NT2/D1 (cell line): ENCODE measurements around the gene BMPR1B.

Source experiments
- DNase-seq: peaks from one replicate; pipeline ENCODE4 v3.0.0-alpha.2; 2011; ENCODE audit warnings: low read depth, low spot score
- H3K27me3 ChIP-seq: 2 replicates; pipeline ENCODE4 v1.6.0; 2011; ENCODE audit warnings: mild to moderate bottlenecking; ENCODE audit not compliant: insufficient read length, insufficient read depth
- H3K36me3 ChIP-seq: 2 replicates; pipeline ENCODE4 v1.6.1; 2011; ENCODE audit warnings: mild to moderate bottlenecking, low read length, mixed read lengths; ENCODE audit not compliant: insufficient read depth, insufficient read length
- H3K4me1 ChIP-seq: 2 replicates; pipeline ENCODE4 v1.5.1; 2011; ENCODE audit not compliant: insufficient read depth, insufficient read length
- H3K4me3 ChIP-seq: 2 replicates; pipeline ENCODE4 v1.5.1; 2011; ENCODE audit warnings: low read depth; ENCODE audit not compliant: insufficient read length
- H3K9ac ChIP-seq: 2 replicates; pipeline ENCODE4 v1.6.0; 2011; ENCODE audit warnings: low read depth; ENCODE audit not compliant: insufficient read length
- H3K9me3 ChIP-seq: 2 replicates; pipeline ENCODE4 v1.5.1; 2011; ENCODE audit warnings: mild to moderate bottlenecking, low read length; ENCODE audit not compliant: insufficient read depth
- SUZ12 ChIP-seq: IDR thresholded peaks from 2 replicates; pipeline ENCODE4 v1.6.1; 2011; ENCODE audit not compliant: insufficient read length, insufficient read depth; ENCODE audit errors: extremely low read depth
- YY1 ChIP-seq: IDR thresholded peaks from 2 replicates; pipeline ENCODE4 v1.6.1; 2011; ENCODE audit not compliant: insufficient read length, insufficient read depth
- ZNF274 ChIP-seq: IDR thresholded peaks from 2 replicates; pipeline ENCODE4 v1.6.1; 2011; ENCODE audit warnings: mild to moderate bottlenecking, low read depth, low read length

Gene BMPR1B

DNA sequence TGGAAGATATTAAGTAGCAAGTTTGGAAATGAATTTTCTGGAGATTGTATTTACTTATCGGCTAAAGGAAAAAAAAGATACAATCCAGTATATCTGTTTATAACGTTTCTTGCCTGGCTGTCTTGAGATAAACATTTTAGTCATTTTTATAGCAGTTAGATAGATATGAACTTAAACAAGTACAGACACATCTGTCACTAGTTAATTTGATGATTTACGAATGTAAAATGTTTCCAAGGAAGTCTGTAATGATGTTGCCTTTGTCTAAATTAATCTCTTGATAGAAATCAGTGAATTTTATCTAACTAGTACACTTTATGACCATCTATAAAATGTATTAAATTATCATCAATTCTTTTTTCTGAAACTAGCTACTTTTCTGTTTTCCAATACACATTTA lies 5.7 kb downstream of the BMPR1B start:
- Histone ChIP-seq H3K36me3 (no peaks in the 10 kb centered on the region), H3K27me3 (peaks cover 20% of the 10 kb centered on the region), H3K4me3 (no peak overlapping the region), H3K9ac (no peak overlapping the region), H3K9me3 (no peaks in the 10 kb centered on the region), H3K4me1 (no peaks in the 10 kb centered on the region)
- TF ChIP-seq ZNF274 (no peak), YY1 (no peak), SUZ12 (no peak)
- DNase-seq: no peak

DNA sequence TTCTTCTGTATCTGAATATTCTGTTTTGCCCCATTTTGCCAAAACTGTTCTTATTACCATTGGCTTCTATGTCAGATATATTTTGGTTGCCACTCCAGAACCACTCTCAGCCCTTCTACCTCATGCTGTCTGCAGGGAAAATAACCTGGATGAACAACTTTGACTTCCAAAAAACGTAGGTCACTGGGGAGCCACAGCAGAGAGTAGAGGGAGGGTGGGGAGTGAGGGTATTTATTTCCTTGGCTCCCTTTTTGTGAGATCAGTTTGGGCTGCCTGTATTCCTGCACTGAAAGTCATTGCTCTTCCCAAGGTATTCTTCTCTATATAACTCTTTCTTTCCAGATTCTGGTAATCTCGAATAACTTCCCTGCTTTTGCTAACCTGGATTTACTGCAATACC lies 6.3 kb downstream of the BMPR1B start:
- no peak for DNase-seq
- Histone ChIP-seq H3K36me3 (no peaks in the 10 kb centered on the region), H3K27me3 (peaks cover 15% of the 10 kb centered on the region), H3K4me1 (no peaks in the 10 kb centered on the region), H3K4me3 (no peak overlapping the region), H3K9me3 (no peaks in the 10 kb centered on the region), H3K9ac (no peak overlapping the region)
- TF ChIP-seq YY1: no peak
- no peak for TF ChIP-seq ZNF274
- TF ChIP-seq SUZ12: no peak

DNA sequence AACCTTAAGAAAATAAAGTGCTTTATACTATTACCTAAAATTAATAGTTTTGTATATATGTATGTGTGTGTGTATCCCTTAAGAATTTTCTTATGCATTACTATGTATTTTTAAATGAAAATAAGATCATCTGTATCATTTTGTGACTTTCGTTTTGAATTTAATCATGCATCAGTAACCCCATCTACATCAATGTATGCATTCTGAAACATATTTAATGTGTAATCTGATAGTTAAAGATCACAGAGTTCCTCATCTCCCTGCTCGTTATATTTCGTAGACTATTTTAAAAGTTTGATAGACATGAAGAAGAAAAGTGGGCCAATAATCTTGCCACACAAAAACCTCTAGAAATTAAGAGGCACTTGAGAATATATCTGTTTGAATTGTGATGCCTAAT lies 7.4 kb downstream of the BMPR1B start:
- H3K27me3 ChIP-seq: peaks cover 5% of the 10 kb centered on the region
- TF ChIP-seq ZNF274: no peak
- no peak for TF ChIP-seq YY1
- TF ChIP-seq SUZ12: no peak
- DNase-seq: no peak
- H3K9me3 ChIP-seq: no peaks in the 10 kb centered on the region
- H3K36me3 ChIP-seq: no peaks in the 10 kb centered on the region
- no peak overlapping the region for H3K4me3 ChIP-seq
- H3K9ac ChIP-seq: no peak overlapping the region
- no peaks in the 10 kb centered on the region for H3K4me1 ChIP-seq

DNA sequence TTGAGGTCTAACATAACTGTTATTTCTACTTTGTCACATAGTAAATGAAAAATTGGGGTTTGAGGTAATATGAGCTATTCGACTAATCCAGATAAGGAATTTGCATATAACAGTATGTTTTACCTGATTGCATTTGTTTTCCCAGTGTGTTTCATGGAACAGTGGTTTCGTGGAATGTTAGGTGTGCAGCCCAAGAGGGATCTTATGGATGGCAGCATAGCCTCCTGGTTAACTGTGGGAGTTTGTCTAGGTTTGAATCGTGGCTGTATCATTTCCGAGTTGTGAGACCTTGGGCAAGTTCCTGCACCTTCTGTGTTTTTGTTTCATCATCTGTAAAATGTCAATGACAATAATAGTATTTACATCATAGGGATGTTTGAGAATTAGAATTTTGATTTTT lies 7.9 kb downstream of the BMPR1B start:
- Histone ChIP-seq H3K9me3 (no peaks in the 10 kb centered on the region), H3K36me3 (no peaks in the 10 kb centered on the region), H3K27me3 (peaks cover under 1% of the 10 kb centered on the region), H3K4me1 (no peaks in the 10 kb centered on the region), H3K9ac (no peak overlapping the region), H3K4me3 (no peak overlapping the region)
- DNase-seq: no peak
- no peak for TF ChIP-seq YY1
- TF ChIP-seq SUZ12: no peak
- no peak for TF ChIP-seq ZNF274

DNA sequence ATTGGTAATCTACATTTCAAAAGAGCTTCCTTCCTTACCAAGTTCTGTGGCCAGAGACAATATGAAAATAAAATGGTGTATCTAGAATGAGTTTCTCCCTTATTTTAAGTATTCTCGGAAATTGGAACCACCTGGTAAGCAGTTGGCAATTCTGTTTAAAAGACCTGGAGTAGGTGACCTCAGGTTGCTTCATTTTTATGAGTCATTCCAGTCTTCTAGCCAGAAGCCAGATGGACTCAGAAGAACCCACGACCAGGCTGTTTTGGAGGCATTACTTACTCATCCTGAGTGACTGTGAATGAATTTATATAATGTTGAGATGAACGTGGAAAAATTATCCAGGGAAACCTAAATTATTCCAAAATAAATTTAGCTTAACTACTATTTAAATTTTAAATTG lies 9.1 kb downstream of the BMPR1B start:
- Histone ChIP-seq H3K9ac (no peak overlapping the region), H3K9me3 (no peaks in the 10 kb centered on the region), H3K4me3 (no peak overlapping the region), H3K4me1 (no peaks in the 10 kb centered on the region), H3K27me3 (no peaks in the 10 kb centered on the region), H3K36me3 (no peaks in the 10 kb centered on the region)
- no peak for DNase-seq
- TF ChIP-seq ZNF274: no peak
- TF ChIP-seq SUZ12: no peak
- TF ChIP-seq YY1: no peak

DNA sequence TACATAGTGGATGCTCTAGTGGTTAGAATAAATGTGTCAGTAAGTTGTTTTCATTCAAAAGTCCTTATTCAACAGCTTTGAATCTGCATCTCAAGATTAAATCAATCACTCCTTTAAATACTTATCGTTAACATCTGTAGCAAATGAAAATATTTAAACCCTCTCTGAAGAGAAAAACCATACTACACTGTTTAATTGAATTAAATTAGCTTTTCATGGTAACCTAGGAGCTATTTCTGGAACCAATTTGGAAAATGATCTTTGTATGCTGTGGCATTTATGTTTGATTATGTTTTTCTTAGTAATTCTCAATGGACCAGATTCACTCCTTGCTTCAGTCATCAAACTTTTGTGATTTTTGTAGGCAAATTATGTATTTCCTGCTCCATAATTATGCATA lies 9.7 kb downstream of the BMPR1B start:
- no peak for DNase-seq
- no peaks in the 10 kb centered on the region for H3K9me3 ChIP-seq
- no peaks in the 10 kb centered on the region for H3K27me3 ChIP-seq
- no peaks in the 10 kb centered on the region for H3K36me3 ChIP-seq
- H3K4me1 ChIP-seq: no peaks in the 10 kb centered on the region
- H3K9ac ChIP-seq: no peak overlapping the region
- no peak overlapping the region for H3K4me3 ChIP-seq
- TF ChIP-seq YY1 (no peak), ZNF274 (no peak), SUZ12 (no peak)

DNA sequence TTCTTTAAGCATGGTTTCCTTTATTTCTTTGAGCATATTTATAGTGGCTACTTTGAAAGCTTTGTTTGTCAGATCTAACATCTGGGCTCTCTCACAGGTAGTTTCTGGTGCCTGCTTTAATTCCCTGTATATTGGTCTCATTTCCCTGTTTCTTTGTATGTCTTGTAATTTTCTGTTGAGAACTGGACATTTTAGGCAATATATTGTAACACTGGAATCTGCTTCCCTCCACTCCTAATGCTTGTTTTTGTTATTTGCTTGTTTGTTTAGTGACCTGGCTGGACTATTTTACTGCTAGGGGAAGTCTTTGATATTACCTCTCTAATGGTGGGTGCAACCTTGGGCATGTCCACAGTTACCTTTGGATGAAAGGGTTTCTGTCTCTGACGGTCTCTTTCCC lies 25.0 kb downstream of the BMPR1B start:
- Histone ChIP-seq H3K9me3 (no peaks in the 10 kb centered on the region), H3K4me3 (no peak overlapping the region), H3K27me3 (no peaks in the 10 kb centered on the region), H3K4me1 (no peaks in the 10 kb centered on the region), H3K9ac (no peak overlapping the region), H3K36me3 (no peaks in the 10 kb centered on the region)
- no peak for DNase-seq
- TF ChIP-seq YY1 (no peak), SUZ12 (no peak), ZNF274 (no peak)

DNA sequence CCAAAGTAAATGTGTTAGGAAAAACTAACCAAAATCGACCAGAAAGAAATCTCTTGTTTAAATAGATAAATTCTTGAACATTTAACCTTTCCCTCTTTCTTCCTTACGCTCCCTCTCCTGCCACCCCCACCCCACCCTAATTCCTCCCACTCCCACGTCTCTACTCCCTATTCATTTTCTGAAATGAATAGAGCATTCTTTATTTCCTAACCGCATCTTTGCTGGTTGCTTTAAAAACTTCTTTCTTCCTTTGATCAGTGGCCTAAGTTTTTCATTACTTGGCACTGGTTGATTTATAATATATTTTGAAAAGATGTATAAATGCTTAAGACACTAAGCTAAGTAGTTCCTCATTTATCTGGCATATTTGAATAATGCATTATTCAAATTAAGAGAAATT lies 33.9 kb downstream of the BMPR1B start:
- H3K9ac ChIP-seq: no peak overlapping the region
- H3K36me3 ChIP-seq: no peaks in the 10 kb centered on the region
- no peak for TF ChIP-seq YY1
- no peaks in the 10 kb centered on the region for H3K9me3 ChIP-seq
- no peak for DNase-seq
- H3K4me1 ChIP-seq: no peaks in the 10 kb centered on the region
- H3K27me3 ChIP-seq: no peaks in the 10 kb centered on the region
- H3K4me3 ChIP-seq: no peak overlapping the region
